Choroid plexus epithelial cell (primary cell): ENCODE measurements around the gene STAM.

ENCODE experiments used
- DNase-seq: peaks from one replicate; pipeline ENCODE4 v3.0.0-alpha.2; 2010; ENCODE audit warnings: low read depth
- H3K4me3 ChIP-seq: 2 replicates; pipeline ENCODE4 v1.5.1; 2011; ENCODE audit warnings: low read depth, mild to moderate bottlenecking, control low read depth, low read length, moderate library complexity
- TF ChIP-seq, protein P1 (sequence below): conservative IDR thresholded peaks from 2 replicates; pipeline ENCODE4 v1.5.1; 2011; ENCODE audit warnings: low read depth, mild to moderate bottlenecking, control low read depth, inconsistent platforms, low read length, moderate library complexity

The STAM gene

DNA sequence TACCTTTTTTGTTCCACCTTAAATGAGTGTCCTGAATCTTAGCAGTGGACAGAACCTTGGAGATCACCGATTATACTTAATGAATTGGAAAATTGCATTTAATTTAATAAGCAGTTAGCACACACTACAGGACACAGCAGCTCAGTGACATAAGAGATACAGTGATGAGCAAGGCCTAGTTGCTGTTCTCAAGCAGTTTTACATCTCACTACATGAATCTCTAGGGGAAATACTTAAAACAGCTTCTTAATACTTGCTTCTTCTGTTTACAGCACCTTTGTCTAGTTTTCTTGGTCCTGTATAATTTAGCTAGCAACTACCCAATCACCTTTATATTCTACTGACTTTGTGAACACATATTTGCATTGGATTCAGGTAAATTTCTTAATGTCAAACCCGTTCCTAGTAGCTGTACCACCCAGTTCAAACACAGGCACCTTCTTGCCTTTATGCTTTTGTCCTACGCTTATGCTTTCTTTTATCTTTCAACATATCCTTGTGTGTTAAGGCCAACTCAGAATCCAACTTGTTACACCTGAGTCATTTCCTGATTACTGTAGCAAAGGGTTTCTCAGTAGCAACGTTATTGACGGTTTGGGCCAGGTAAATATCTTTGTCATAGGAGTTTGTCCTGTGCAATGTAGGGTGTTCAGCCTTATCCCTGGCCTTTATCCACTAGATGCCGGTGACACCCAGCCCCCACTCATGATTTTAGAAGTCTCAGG is 1.8 kb downstream of the STAM start:
- TF ChIP-seq, protein P1, sequence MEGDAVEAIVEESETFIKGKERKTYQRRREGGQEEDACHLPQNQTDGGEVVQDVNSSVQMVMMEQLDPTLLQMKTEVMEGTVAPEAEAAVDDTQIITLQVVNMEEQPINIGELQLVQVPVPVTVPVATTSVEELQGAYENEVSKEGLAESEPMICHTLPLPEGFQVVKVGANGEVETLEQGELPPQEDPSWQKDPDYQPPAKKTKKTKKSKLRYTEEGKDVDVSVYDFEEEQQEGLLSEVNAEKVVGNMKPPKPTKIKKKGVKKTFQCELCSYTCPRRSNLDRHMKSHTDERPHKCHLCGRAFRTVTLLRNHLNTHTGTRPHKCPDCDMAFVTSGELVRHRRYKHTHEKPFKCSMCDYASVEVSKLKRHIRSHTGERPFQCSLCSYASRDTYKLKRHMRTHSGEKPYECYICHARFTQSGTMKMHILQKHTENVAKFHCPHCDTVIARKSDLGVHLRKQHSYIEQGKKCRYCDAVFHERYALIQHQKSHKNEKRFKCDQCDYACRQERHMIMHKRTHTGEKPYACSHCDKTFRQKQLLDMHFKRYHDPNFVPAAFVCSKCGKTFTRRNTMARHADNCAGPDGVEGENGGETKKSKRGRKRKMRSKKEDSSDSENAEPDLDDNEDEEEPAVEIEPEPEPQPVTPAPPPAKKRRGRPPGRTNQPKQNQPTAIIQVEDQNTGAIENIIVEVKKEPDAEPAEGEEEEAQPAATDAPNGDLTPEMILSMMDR = no peak
- H3K4me3 ChIP-seq = peak overlapping the region; percentile 99
- no peak for DNase-seq

DNA sequence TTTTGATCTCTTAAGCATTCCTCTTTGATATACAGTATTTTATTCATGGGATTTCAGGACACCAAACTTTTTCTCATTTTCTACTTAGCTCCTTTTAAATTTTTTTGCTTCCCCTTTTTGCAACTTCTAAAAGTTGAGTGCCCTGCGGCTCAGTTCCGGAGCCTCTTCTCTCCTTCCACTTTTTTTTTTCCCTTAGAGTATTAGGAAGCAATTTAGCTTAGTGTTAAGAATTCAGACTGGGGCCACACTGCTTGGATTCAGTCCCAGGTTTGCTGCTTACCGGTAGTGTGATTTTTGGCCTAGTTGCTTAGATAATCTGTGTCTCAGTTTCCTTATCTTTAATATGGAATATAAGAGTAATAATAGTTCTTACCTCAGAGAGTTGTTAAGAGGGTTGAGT is 3.4 kb downstream of the STAM start:
- no peak for DNase-seq
- no peak overlapping the region for H3K4me3 ChIP-seq
- TF ChIP-seq, protein P1 = no peak

DNA sequence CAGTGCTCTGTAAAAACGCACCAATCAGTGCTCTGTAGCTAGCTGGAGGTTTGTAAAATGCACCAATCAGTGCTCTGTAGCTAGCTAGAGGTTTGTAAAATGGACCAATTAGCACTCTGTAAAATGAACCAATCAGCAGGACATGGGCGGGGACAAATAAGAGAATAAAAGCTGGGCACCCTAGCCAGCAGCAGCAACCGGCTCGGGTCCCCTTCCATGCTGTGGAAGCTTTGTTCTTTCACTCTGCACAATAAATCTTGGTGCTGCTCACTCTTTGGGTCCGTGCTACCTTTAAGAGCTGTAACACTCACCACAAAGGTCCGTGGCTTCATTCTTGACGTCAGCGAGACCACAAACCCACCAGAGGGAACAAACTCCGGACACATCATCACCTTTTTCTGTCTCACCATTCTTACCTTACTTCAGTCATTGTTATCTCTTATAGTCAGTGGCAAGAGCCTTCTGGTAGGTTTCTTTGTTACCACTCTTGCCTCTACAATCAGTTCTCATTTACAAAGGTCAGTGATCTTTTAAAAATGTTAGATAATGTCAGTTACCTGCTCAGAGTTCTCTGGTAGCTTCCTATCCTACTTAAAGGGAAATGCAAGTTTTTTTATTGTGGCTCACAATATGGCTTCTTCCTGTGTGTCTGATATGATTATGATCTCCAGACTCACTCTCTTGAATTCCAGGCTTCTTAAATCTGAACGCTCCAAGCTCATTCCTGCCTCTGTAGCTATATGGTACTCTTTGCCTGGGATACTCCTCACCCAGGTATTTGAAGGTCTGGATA is 4.5 kb downstream of the STAM start:
- DNase-seq = no peak
- TF ChIP-seq, protein P1 = no peak
- H3K4me3 ChIP-seq = no peak overlapping the region

DNA sequence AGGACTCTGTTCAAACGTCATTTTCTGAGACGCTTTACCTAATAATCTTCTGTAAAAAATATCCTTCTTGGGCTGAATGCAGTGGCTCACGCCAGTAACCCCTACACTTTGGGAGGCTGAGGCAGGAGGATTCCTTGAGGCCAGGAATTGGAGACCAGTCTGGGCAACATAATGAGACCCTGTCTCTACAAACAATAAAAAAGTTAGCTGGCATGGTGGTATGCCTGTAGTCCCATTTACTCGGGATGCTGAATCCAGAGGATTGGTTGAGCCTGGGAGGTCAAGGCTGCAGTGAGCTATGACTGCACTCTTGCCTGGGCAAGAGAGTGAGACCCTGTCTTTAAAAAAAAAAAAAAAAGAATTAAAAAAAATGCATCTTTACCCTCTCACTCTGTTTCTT is 5.1 kb downstream of the STAM start:
- no peak overlapping the region for H3K4me3 ChIP-seq
- TF ChIP-seq, protein P1 = no peak
- DNase-seq = no peak

DNA sequence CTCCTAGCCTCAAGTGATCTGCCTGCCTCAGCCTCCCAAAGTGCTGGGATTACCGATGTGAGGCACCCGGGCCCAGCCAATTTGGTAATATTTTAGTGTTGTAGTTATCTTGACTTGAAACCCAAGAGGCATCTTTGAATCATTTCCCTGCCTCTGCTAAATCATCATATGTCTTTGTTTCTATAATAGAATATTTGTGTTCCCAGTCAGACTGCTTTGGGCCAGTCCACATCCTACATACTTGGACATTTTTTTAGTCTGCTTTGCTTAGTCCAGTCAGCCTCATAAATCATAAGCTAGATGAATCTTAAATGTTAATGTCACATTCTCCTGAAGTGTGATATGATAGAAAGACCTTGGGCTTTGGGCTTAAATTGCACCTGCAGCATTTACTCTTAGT is 5.9 kb downstream of the STAM start:
- DNase-seq = no peak
- no peak overlapping the region for H3K4me3 ChIP-seq
- TF ChIP-seq, protein P1 = no peak

DNA sequence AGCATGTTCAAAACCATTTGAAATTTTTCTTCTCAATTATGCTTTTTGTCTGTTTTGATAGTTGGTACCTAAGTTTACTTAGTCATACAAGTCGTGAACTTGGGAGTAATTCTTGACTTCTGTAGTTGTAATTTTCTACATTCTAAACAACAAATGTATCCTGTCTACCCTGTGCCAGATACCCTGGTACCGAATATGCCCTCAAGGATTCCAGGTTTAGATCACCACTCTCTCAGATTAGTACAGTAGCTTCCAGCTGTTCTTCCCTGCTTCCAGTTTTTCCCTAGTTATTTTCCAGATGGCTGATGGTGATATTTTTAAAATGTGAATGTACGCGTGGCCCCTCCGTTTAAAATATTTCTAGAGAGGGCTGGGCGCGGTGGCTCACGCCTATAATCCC is 6.5 kb downstream of the STAM start:
- no peak overlapping the region for H3K4me3 ChIP-seq
- DNase-seq = no peak
- TF ChIP-seq, protein P1 = no peak
